ENCODE measurements around the gene PIP5K1C. TPM values are rescaled to one million over a fixed set of nuclear protein-coding genes. Genes with fewer than 3 reads are reported as not detected.

The PIP5K1C gene
- total RNA-seq, 1 experiment from 2014 or later: 26.9 TPM

DNA sequence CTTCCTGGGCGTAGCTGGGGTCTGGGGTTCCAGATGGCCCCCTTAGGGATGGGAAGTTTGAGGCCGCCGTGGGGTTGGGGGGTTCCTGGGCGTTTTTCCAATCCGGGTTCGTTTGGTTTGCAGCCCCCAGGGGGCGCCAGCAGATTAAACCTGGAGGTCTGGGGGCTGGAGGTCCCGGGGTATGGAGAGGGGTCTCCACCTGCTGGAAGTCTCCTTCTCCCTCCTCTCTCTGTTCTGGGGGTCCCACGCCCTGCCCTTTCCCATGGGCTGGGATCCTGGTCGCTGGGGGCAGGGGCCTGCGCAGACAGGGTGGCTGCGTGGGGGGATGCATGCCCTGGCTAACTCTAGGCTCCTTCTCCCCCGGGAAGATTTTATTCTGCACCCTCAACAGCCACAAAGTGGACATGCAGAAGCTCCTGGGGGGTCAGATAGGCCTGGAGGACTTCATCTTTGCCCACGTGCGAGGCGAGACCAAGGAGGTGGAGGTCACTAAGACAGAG is 114.1 kb downstream of the PIP5K1C start (continued):
- TF ChIP-seq YY1 (IDR thresholded peaks at IDR 0.05; ENCODE audit: extremely low read depth, insufficient replicate concordance, low read depth, low read length): no peak

DNA sequence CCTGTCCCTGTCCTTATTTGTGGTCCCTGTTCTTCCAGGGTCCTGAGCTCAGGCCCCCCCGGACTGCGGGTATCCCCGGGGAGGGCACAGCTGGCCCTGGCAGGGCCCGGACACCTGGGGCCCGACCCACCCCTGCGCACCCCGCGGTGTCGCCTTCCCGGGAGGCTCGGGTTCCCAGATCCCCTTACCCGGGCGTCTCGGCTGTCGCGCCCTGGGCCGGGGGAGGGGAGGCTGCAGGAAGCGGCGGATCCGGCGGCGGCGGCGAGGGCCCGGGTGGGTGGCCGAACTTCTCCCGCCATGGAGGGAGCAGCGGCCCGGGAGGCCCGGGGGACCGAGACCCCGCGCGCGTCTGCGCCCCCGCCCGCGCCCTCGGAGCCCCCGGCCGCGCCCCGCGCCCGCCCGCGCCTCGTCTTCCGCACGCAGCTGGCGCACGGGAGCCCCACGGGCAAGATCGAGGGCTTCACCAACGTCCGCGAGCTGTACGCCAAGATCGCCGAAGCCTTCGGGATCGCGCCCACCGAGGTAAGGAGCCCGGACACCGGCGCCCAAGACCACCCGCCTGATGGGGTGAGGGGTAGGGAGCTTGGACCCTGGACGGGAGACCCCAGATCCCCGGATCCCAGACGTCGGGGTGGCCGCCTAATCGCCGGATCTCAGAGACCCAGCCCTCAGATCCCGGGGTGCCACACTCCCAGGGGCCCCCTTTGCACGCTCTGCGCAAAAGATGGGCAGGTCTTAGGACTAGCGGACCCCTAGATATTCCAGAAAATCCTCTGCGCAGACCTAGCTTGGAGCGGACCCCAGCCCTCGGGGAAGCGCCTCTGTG is 114.8 kb downstream of the PIP5K1C start, which contains the start of gene GIPC3:
Gene GIPC3 (plus strand): TSS at position 178 of the 826 bp plus-strand sequence. CDS start 120 bp downstream, at position 298.
- Histone ChIP-seq H3K36me3 (ENCODE audit: control insufficient read depth in 1 of 2, insufficient read depth in 2 of 2, low read length in 2 of 2) (no peaks in the 10 kb centered on the region), H3K4me1 (ENCODE audit: control insufficient read depth in 1 of 2, insufficient read depth in 2 of 2, low read length in 2 of 2) (peaks cover 0 to 13% of the 10 kb centered on the region in 2 experiments; a peak in 2 of 4 replicates), H4K20me1 (ENCODE audit: insufficient read depth) (no peaks in the 10 kb centered on the region), H3K9me3 (ENCODE audit: control insufficient read depth in 1 of 2, insufficient read depth in 1 of 2, low read depth in 1 of 2, low read length in 2 of 2) (no peaks in the 10 kb centered on the region), H3K79me2 (ENCODE audit: insufficient read depth, low read length) (no peaks in the 10 kb centered on the region), H3K4me3 (replicated peaks in 1 of 2; ENCODE audit: low read depth in 1 of 2, low read length in 2 of 2) (no peak within 1 kb of the TSS), H3K9me2 (ENCODE audit: insufficient read depth) (no peaks in the 10 kb centered on the region), H3K9ac (ENCODE audit: low read length) (no peak within 1 kb of the TSS), H3K4me2 (ENCODE audit: low read length) (no peak within 1 kb of the TSS), H3K27ac (ENCODE audit: low read depth, low read length) (no peak within 1 kb of the TSS), H3K27me3 (ENCODE audit: insufficient read depth, low read length) (no peaks in the 10 kb centered on the region), H2AFZ (ENCODE audit: low read depth, low read length, poor library complexity, severe bottlenecking) (no peak within 1 kb of the TSS)
- ChIA-PET CTCF (interaction anchor here (0.7 kb wide), 1 partner anchor 655 kb away, joined by 3 read pairs; no protein-coding TSS in a partner anchor), POLR2A (no interaction called here), RAD21 (ENCODE audit: low non-redundant PET in 1 of 2, low total read pairs in 2 of 2, uncharacterized antibody in 2 of 2, unreplicated experiment in 2 of 2) (no interaction called here)
- no TSS peak for BruUV-seq (replicated peaks)
- DNase-seq (ENCODE audit: low read depth, low spot score) (no peak), ATAC-seq (no peak)
- intact Hi-C loops (cut with micrococcal nuclease): loop anchor here (1.0 kb wide), 1 partner anchor 33 kb away; no protein-coding TSS in a partner anchor
- TF ChIP-seq YY1 (IDR thresholded peaks at IDR 0.05; ENCODE audit: extremely low read depth, insufficient replicate concordance, low read depth, low read length) (no peak), TCF7L2 (IDR thresholded peaks at IDR 0.05; ENCODE audit: borderline replicate concordance, extremely low read depth, insufficient read depth, insufficient read length) (no peak), ELF1 (IDR thresholded peaks at IDR 0.05; ENCODE audit: borderline replicate concordance, low read depth) (no peak), SP1 (IDR thresholded peaks at IDR 0.05; ENCODE audit: low read depth) (no peak), POLR2A (IDR thresholded peaks at IDR 0.05; ENCODE audit: borderline replicate concordance, extremely low read depth, insufficient read depth, insufficient read length) (no peak), EGR1 (IDR thresholded peaks at IDR 0.05; ENCODE audit: low read depth) (no peak), EZH2phosphoT487 (IDR thresholded peaks at IDR 0.05; ENCODE audit: borderline replicate concordance) (no peak), ZFX (IDR thresholded peaks at IDR 0.05) (no peak), POLR2AphosphoS5 (IDR thresholded peaks at IDR 0.05; ENCODE audit: low read depth, low read length) (no peak), FOSL1 (IDR thresholded peaks at IDR 0.05; ENCODE audit: low read depth) (no peak), CBX3 (IDR thresholded peaks at IDR 0.05; ENCODE audit: low read depth) (no peak), CEBPB (IDR thresholded peaks at IDR 0.05; ENCODE audit: low read depth) (no peak), EZH2 (IDR thresholded peaks at IDR 0.05) (no peak)
- TF ChIP-seq, protein P1, sequence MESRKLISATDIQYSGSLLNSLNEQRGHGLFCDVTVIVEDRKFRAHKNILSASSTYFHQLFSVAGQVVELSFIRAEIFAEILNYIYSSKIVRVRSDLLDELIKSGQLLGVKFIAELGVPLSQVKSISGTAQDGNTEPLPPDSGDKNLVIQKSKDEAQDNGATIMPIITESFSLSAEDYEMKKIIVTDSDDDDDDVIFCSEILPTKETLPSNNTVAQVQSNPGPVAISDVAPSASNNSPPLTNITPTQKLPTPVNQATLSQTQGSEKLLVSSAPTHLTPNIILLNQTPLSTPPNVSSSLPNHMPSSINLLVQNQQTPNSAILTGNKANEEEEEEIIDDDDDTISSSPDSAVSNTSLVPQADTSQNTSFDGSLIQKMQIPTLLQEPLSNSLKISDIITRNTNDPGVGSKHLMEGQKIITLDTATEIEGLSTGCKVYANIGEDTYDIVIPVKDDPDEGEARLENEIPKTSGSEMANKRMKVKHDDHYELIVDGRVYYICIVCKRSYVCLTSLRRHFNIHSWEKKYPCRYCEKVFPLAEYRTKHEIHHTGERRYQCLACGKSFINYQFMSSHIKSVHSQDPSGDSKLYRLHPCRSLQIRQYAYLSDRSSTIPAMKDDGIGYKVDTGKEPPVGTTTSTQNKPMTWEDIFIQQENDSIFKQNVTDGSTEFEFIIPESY (IDR thresholded peaks at IDR 0.05; ENCODE audit: extremely low read depth, insufficient replicate concordance, low read length): no peak
- TF ChIP-seq, protein P2, sequence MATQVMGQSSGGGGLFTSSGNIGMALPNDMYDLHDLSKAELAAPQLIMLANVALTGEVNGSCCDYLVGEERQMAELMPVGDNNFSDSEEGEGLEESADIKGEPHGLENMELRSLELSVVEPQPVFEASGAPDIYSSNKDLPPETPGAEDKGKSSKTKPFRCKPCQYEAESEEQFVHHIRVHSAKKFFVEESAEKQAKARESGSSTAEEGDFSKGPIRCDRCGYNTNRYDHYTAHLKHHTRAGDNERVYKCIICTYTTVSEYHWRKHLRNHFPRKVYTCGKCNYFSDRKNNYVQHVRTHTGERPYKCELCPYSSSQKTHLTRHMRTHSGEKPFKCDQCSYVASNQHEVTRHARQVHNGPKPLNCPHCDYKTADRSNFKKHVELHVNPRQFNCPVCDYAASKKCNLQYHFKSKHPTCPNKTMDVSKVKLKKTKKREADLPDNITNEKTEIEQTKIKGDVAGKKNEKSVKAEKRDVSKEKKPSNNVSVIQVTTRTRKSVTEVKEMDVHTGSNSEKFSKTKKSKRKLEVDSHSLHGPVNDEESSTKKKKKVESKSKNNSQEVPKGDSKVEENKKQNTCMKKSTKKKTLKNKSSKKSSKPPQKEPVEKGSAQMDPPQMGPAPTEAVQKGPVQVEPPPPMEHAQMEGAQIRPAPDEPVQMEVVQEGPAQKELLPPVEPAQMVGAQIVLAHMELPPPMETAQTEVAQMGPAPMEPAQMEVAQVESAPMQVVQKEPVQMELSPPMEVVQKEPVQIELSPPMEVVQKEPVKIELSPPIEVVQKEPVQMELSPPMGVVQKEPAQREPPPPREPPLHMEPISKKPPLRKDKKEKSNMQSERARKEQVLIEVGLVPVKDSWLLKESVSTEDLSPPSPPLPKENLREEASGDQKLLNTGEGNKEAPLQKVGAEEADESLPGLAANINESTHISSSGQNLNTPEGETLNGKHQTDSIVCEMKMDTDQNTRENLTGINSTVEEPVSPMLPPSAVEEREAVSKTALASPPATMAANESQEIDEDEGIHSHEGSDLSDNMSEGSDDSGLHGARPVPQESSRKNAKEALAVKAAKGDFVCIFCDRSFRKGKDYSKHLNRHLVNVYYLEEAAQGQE (IDR thresholded peaks at IDR 0.05; ENCODE audit: low read depth): no peak
- TF ChIP-seq, protein P3, sequence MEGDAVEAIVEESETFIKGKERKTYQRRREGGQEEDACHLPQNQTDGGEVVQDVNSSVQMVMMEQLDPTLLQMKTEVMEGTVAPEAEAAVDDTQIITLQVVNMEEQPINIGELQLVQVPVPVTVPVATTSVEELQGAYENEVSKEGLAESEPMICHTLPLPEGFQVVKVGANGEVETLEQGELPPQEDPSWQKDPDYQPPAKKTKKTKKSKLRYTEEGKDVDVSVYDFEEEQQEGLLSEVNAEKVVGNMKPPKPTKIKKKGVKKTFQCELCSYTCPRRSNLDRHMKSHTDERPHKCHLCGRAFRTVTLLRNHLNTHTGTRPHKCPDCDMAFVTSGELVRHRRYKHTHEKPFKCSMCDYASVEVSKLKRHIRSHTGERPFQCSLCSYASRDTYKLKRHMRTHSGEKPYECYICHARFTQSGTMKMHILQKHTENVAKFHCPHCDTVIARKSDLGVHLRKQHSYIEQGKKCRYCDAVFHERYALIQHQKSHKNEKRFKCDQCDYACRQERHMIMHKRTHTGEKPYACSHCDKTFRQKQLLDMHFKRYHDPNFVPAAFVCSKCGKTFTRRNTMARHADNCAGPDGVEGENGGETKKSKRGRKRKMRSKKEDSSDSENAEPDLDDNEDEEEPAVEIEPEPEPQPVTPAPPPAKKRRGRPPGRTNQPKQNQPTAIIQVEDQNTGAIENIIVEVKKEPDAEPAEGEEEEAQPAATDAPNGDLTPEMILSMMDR (IDR thresholded peaks at IDR 0.05 in 2 of 3, conservative IDR thresholded peaks at IDR 0.05 in 1 of 3; ENCODE audit: borderline replicate concordance in 1 of 3, insufficient read depth in 1 of 3, low read depth in 2 of 3, low read length in 2 of 3): no peak
